ENCODE measurements around the gene TMEM259.

- TF ChIP-seq CTCF (IDR thresholded peaks at IDR 0.05 in 4 of 5, conservative IDR thresholded peaks at IDR 0.05 in 1 of 5) (no peak), POLR2A (IDR thresholded peaks at IDR 0.05) (no peak)
Observed at GRCh38 chr19:1006711-1007398, 14.1 kb downstream of the TMEM259 start.

All from gastrocnemius medialis (tissue), 4 donors.